ENCODE measurements around the gene TBCD.

TBCD gene

DNA sequence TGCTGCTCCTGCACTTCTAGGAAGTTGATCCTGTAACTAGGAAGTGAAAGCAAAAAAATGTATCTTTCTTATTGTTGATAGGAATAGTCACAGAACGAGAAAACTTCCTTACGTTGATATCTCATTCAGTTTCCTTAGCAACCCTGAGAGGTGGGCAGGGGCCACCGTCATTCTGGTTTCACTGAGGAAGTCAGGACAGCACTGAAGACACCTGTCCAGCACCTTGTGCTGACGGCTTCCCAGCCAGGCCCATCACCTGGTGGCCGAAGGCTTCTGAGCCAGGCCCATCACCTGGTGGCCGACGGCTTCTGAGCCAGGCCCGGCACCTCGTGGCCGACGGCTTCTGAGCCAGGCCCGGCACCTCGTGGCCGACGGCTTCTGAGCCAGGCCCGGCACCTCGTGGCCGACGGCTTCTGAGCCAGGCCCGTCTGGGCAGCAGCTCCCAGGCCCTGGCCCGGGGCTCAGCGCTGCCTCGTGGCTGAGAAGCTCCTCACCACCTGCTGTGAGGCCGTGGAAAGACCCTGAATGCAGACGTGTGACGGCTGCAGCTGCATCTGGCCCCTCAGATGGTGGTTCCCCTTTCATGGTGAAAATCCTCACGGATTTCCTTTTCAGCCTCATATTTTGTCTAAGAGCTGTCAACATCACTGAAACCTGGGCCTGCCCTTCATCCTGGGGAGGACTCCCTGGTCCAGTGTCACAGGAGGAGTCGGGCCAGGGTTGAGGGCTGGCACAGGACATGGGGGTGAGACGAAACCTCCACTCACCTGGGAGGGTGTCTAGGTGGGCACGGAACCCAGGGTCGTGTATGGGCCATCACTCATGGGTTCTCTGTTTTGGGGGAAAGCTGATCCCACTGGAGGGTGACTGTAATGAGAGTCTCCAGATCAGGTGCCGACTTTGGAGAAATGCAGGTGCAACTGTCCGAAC lies 121.0 kb downstream of the TBCD start:
- no peak for DNase-seq

- DNase-seq, result no peak
Observed at GRCh38 chr17:82873521-82873920, 121.7 kb downstream of the TBCD start.

GRCh38 chr17:82874011-82874835 lies 122.4 kb downstream of the TBCD start:
- DNase-seq, result no peak

DNA sequence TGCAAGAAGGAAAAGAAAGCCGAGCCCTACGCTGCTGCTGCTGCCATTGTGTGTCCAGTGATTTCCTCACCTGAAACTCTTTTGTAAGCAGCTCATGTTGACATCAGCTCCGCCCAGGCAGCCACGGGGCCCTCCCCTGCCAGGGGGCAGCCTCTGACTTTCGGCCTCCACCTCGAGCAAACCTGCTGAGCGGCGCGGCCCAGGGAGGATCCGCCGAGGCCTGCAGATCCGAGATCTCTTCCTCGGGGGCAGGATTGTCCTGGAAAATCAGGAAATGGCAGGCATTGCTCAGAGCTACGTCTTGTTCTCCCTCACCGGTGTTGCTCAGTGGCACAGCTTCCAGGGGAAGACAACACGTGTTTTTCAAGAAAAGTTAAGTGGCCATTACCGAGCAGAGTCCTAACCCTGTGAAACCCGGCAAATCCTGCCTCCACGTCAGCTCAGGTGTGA lies 123.6 kb downstream of the TBCD start:
- DNase-seq, result no peak

DNA sequence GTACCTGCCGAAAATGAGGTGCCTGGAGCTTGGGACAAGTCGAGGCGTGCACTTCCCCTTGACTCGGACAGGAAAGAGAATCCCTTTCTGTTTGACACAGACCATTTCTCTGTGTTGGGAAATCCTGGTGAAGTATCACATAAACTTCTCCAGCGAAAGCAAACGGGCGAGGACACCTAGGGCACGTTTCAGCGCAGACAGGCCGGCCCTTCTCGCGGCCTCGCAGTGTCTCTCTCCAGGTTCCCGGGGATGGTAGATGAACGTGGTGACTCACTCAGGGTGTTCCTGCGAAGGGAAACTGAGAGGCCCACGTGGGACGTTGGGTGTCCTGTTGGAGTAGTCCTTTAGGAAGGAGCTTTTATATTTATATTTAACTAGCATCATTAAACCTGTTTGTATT lies 124.3 kb downstream of the TBCD start:
- DNase-seq, result no peak

- no peak for DNase-seq
Observed at GRCh38 chr17:82876602-82877379, 124.9 kb downstream of the TBCD start.

DNA sequence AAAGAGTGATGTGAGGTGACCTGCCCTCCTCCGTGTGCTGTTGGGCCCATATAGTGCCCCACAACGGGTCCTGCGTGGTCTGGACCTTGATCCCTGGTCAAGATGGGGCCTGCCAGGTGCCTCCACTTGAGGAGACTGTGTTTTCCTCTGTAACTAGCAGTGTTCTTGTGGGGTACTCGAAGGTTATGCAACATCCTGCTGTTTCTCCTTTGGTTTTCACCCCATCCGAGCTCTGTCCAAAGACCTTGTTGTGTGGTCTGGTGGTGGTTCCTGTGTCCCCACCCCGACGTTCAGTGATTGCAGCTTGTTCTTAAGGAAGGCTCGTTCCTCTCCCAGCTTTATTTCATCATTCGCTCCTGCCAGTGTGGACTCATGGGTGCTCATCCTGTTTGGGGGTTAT lies 126.7 kb downstream of the TBCD start:
- DNase-seq, result no peak

GRCh38 chr17:82879241-82879640 lies 127.4 kb downstream of the TBCD start:
- no peak for DNase-seq

DNA sequence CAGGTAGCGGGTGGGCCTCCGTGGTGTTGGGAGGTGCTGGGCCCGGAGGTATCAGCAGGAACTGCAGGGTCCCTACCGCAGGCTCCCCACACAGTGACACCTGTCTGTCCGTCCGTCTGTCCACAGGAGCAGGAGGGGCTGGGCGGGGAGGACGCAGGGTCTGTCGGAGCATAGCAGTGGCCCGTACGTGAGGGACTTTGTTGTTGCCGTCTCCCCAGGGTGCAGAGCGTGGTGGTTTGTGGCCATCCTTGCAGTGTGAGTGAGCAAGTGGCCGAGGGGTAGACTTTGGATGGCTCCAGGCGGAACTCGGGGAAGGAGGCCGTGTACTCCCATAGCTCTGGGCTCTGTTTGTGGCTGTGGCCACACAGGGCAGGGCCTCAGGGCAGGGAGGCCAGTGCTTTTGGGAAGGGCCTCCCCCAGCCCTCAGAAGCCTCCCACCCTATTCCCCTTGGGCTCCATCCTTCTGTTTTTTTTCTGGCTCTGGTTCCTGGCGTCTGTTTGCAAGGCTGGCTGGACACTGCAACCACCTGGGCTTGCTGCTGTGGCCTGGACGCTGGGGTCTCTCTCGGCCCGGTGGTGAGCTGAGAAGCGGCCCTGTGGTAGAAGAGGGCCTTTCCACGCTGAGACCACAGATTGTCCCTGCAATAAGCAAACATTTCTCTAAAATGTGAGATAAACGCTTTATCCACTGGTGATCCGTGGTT lies 128.9 kb downstream of the TBCD start:
- no peak for DNase-seq

DNA sequence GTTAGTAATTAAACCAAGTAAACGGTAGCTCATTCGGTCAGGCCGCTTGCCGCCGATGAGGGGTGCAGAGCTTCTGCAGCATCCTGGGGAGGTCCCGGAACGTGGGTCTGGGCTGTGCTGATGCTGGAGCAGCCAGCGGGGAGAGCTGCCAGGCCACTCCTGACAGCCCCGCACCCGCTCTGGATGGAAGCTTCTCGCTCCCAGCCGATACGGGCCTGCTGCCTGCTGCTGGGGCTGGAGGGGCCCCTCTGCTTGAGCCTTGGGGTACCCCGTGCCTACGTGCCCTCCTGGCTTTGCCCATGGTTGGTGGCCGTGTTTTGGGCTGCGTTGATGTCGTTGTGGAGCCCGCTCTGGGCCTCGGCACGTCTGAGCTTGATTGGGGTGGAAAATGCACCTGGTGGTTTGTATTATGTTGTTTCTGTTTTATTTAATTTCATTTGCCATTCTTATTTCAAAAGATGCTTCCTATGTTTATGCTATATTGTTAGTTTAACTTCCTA lies 129.5 kb downstream of the TBCD start:
- DNase-seq, result no peak

- DNase-seq, result no peak
Observed at GRCh38 chr17:82881900-82882714, 130.2 kb downstream of the TBCD start.

- no peak for DNase-seq
Observed at GRCh38 chr17:82882715-82883418, 131.0 kb downstream of the TBCD start.

DNA sequence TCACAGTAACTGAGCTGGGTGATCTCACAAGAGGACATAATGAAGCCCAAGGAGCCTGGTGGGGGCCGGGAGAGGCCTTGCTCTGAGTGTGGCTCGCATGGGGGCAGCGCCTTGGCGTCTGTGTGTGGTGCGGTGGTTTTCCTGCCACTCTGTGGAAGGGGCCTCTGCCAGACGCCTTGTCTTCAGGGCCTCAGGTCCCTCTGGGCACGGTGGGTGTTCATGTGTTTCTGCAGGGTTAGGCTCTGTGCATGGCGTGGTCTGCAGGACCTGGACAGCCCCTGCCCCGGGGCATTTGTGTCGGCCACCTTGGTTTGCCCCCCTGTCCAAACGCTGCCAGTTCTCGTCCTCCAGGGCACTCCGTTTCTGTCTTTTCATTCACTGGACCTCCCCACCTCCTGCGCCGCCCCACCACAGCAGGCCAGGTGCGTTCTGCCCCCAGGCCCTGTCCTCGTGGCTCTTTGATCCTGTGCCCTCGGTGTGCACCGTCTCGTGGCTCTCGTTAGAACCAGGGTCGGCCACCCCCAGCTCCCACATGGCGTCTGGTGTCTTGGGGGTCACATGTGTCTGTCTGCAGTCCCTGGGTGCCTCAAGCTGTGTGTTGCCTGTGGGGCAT lies 131.7 kb downstream of the TBCD start:
- no peak for DNase-seq

DNA sequence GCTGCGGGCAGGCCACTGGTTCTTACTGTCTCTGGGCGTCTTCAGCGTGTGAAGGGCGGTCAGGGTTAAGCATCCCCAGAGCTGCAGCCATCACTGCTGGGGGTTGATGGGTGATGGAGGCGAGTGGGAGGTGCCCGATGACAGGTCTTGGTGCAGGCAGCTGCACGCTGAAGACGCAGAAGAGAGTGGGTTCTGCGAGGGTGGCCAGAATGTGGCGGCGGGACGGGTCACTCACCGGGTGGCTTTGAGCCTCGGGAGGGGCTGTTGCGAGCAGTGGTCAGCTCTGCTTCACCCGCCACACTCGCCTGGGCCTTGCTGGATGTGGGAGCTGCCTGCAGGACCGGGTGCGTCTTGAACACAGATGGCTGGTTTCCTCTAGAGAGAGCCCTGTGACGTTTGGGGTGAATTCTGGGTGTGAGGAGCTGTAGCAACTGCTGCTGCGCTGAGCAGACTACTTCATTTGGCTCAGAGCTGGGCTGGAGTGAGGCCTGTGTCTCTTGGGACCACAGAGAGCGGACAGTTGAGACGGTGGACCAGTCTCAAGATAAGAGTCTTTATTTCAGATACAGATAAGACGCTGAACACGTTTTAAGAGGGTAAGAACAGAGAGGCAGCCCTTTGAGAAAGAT lies 132.6 kb downstream of the TBCD start:
- no peak for DNase-seq

- DNase-seq, result no peak
Observed at GRCh38 chr17:82884970-82885353, 133.1 kb downstream of the TBCD start.

GRCh38 chr17:82887255-82888164 lies 135.6 kb downstream of the TBCD start:
- no peak for DNase-seq

- no peak for DNase-seq
Observed at GRCh38 chr17:82888583-82889495, 137.0 kb downstream of the TBCD start.

Measured in NCI-H1930 (cell line).